Ishikawa (cell line): ENCODE measurements around the gene MPND.

Experiments
- CEBPB ChIP-seq: IDR thresholded peaks from 2 replicates; pipeline ENCODE4 v1.6.1; 2012
- CREB1 ChIP-seq: IDR thresholded peaks from 2 replicates; pipeline ENCODE4 v1.6.1; 2012; ENCODE audit warnings: low read depth
- EP300 ChIP-seq: IDR thresholded peaks from 2 replicates; pipeline ENCODE4 v1.6.1; 2012; ENCODE audit warnings: borderline replicate concordance
- FOXM1 ChIP-seq: IDR thresholded peaks from 2 replicates; pipeline ENCODE4 v1.6.1; 2012; ENCODE audit warnings: low read depth, borderline replicate concordance
- MAX ChIP-seq: IDR thresholded peaks from 2 replicates; pipeline ENCODE4 v1.6.1; 2012
- NFIC ChIP-seq: IDR thresholded peaks from 2 replicates; pipeline ENCODE4 v1.6.1; 2012
- RAD21 ChIP-seq: IDR thresholded peaks from 2 replicates; pipeline ENCODE4 v1.6.1; 2012; ENCODE audit warnings: low read depth
- REST ChIP-seq: IDR thresholded peaks from 2 replicates; pipeline ENCODE4 v1.6.1; 2012; ENCODE audit warnings: low read depth, mild to moderate bottlenecking
- TAF1 ChIP-seq: IDR thresholded peaks from 2 replicates; pipeline ENCODE4 v1.6.1; 2012; ENCODE audit warnings: low read depth, mild to moderate bottlenecking
- YY1 ChIP-seq: IDR thresholded peaks from 2 replicates; pipeline ENCODE4 v1.6.1; 2012; ENCODE audit warnings: low read depth
- ZBTB7A ChIP-seq: IDR thresholded peaks from 2 replicates; pipeline ENCODE4 v1.6.1; 2012; ENCODE audit warnings: low read depth
- TF ChIP-seq, protein P1 (sequence below): IDR thresholded peaks from 2 replicates; pipeline ENCODE4 v1.6.1; 2012

- no peak for TF ChIP-seq CREB1
- no peak for TF ChIP-seq MAX
- no peak for TF ChIP-seq EP300
- TF ChIP-seq TAF1 = no peak
- no peak for TF ChIP-seq REST
- TF ChIP-seq, protein P1, sequence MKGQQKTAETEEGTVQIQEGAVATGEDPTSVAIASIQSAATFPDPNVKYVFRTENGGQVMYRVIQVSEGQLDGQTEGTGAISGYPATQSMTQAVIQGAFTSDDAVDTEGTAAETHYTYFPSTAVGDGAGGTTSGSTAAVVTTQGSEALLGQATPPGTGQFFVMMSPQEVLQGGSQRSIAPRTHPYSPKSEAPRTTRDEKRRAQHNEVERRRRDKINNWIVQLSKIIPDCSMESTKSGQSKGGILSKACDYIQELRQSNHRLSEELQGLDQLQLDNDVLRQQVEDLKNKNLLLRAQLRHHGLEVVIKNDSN = no peak
- no peak for TF ChIP-seq FOXM1
- TF ChIP-seq CEBPB = no peak
- no peak for TF ChIP-seq YY1
- no peak for TF ChIP-seq ZBTB7A
- no peak for TF ChIP-seq RAD21
- TF ChIP-seq NFIC = no peak
These were observed 22.9 kb upstream of the MPND start for GRCh38 chr19:4320419-4320818.
